ENCODE data around the gene GNAT1.

- TF ChIP-seq CHD2 (IDR thresholded peaks at IDR 0.05; ENCODE audit: low read length, partially characterized antibody), result no peak
- TF ChIP-seq NR3C1 (IDR thresholded peaks at IDR 0.05), result no peak
- TF ChIP-seq, protein P1, sequence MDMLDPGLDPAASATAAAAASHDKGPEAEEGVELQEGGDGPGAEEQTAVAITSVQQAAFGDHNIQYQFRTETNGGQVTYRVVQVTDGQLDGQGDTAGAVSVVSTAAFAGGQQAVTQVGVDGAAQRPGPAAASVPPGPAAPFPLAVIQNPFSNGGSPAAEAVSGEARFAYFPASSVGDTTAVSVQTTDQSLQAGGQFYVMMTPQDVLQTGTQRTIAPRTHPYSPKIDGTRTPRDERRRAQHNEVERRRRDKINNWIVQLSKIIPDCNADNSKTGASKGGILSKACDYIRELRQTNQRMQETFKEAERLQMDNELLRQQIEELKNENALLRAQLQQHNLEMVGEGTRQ (IDR thresholded peaks at IDR 0.05), result no peak
- no peak for TF ChIP-seq CTCF (IDR thresholded peaks at IDR 0.05)
- TF ChIP-seq RNF2 (IDR thresholded peaks at IDR 0.05; ENCODE audit: borderline replicate concordance, low read depth), result no peak
- TF ChIP-seq ELK1 (IDR thresholded peaks at IDR 0.05; ENCODE audit: low read depth, low read length), result no peak
These were observed 41.0 kb upstream of the GNAT1 start for GRCh38 chr3:50150404-50150750.
